T-helper 1 cell treated with Interleukin-12 subunit alpha and Interleukin-12 subunit beta and Interleukin-4 antibody, amounts not matched to agents 30 ng/mL and 1 ng/mL, for 36 hours (primary cell): ENCODE results near the gene BMI1. TPM values are rescaled to one million over a fixed set of nuclear protein-coding genes. Genes with fewer than 3 reads are reported as not detected.

Experiments used
- intact Hi-C: fragments of 100-400 bp; cut with micrococcal nuclease; formaldehyde crosslinking; loops from one replicate; pipeline ENCODE4 v1.15.1; 2024
- total RNA-seq: library from RNA; stranded (reverse); gene quantifications from 2 replicates; pipeline ENCODE4 v1.2.3, GENCODE V29; 2022

BMI1 gene
- total RNA-seq, 1 donor from 2014 or later: 49.7 TPM

DNA sequence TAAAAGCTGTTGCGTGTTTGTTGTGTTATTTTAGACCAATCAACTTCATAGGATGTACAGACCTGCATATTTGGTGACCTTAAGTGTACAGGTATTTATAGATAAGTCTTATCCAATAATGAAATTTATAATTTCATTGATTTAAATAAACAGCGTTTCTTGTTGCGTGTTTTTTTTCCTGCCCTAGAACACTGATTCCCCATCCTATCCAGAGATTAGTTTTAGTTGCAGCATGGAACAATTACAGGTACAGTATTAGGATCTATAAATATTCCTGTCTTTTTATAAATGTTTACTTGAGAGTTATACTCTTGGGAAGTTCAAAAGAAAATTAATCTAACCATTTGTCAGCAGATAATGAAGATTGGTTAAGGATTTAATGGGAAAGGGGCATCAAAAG is 2.1 kb upstream of the BMI1 start:
- intact Hi-C loops: loop anchor here (5.0 kb wide), 4 partner anchors 294 to 1124 kb away; partner anchors contain the start of gene PIP4K2A

DNA sequence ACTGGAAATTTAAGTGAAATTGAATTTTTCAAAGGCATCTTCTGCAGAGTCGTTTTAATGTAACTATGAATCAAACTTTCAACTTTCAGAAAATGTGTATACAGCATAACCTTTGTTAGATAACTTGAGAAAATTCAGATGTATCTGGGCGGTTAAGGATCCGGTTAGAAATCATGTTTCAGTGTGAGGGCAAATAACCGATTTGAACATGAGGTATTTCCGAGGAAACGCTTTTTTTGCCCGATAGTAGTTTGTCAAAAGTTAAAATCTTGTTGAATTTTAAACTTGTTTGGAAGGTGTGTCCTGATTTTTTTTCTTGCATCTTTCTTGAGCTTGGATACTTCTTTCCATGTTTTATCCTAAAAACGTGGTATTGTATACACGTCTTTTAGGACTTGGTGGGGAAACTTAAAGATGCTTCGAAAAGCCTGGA is 1.3 kb upstream of the BMI1 start:
- intact Hi-C loops: loop anchor here (5.0 kb wide), 4 partner anchors 293 to 1123 kb away; partner anchors contain the start of gene PIP4K2A

DNA sequence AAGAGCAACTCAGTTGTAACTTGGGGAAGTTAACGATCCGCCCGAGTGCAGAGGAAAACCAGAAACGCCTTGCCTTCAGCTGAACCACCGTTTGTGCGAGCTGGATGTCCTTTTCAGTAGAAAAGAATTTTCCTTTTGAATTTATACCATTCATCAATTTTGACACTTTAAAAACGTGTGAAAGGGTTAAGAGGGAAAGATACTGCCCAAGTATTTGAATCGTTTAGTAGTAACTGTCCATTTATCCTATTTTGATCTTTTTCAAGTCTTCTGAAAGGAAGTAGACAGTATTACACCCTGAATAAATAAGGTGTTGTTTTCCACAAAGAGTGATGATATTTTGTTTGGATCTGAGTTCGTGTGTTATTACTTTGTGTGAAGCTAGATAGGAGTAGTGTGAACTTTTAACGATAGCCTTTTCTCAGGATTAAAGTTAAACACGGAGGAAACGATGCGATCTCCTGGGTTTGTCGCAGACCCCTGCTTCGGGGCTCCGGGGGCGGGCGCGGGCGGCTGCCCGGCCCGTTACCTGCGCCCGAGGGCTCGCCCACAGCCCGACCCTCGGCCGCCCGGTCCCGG is 830 bp upstream of the BMI1 start:
- intact Hi-C loops: loop anchor here (1.0 to 5.0 kb wide), 7 partner anchors 20 to 1122 kb away; partner anchors contain the start of gene PIP4K2A

DNA sequence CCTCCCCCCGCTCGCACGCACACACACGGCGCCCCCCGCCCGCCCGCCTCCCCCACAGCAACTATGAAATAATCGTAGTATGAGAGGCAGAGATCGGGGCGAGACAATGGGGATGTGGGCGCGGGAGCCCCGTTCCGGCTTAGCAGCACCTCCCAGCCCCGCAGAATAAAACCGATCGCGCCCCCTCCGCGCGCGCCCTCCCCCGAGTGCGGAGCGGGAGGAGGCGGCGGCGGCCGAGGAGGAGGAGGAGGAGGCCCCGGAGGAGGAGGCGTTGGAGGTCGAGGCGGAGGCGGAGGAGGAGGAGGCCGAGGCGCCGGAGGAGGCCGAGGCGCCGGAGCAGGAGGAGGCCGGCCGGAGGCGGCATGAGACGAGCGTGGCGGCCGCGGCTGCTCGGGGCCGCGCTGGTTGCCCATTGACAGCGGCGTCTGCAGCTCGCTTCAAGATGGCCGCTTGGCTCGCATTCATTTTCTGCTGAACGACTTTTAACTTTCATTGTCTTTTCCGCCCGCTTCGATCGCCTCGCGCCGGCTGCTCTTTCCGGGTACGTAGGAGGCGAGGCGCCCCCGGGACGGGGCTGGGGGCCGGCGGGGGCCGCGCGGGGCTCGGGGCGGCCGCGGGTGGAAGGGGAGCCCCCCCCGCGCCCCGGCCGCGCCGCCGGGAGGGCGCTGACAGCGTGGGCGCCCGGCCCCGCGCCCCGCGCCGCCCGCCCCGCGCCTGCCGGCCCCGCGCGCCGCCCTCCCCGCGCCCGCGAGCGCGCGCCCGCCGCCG is 441 bp downstream of the BMI1 start:
- intact Hi-C loops: no loop called here

DNA sequence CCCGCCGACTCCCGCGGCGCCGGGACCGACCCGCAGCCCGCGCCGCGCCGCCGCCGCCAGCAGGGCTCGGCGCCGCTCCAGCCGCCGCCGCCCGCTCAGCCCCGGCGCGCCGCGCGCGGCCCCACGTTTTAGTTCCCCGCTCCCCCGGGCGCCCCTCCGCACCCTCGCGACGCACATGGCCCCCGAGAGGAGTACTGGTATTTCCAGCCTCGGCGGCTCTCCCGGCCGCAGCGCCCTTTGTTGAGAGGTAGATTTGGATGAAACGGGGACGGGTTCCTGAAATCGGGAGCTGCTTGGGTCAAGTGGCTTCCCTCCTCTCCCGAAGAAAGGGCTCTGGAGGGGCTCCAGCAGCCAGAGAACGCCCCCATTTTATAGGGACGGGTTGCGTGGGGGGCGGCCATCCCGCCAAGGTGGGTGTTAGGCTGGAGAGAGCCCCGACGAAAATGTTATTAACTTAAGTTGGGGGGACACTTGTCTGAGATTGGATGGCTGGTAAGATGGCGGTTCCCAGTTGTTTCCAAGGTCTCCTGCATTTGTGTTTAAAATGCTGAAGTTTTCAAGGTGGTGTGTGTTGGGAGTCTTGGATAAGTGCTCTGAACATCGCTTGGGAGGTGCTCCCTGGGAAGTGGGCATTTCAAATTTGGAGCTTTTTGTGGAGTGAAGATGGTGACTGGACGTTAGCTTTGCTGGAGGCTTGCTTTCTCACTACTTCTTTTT is 1.2 kb downstream of the BMI1 start:
- intact Hi-C loops: no loop called here

DNA sequence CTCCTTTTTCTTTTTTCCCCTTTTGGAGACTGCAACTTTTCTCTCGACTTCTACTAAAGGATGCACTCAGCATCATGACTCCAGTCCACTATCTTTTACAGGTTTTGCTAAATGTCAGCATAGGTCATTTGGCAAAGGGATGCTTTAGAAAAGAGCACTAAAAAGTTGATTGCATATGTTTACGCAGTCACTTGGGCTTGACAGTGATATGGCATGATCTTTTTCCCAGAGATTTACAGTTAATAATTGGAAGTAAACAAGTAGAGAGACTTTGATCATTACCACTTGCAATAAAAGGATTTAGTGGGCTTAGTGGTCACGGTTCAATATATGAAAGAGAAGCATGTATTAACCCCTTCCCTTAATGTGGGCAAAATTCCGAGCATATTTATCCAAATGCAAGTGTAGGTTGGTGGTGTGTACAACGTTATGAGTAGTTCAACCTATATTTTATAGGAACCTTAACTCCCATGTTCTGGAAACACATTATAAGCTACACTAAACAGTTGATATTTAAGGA is 1.8 kb downstream of the BMI1 start:
- intact Hi-C loops: no loop called here

DNA sequence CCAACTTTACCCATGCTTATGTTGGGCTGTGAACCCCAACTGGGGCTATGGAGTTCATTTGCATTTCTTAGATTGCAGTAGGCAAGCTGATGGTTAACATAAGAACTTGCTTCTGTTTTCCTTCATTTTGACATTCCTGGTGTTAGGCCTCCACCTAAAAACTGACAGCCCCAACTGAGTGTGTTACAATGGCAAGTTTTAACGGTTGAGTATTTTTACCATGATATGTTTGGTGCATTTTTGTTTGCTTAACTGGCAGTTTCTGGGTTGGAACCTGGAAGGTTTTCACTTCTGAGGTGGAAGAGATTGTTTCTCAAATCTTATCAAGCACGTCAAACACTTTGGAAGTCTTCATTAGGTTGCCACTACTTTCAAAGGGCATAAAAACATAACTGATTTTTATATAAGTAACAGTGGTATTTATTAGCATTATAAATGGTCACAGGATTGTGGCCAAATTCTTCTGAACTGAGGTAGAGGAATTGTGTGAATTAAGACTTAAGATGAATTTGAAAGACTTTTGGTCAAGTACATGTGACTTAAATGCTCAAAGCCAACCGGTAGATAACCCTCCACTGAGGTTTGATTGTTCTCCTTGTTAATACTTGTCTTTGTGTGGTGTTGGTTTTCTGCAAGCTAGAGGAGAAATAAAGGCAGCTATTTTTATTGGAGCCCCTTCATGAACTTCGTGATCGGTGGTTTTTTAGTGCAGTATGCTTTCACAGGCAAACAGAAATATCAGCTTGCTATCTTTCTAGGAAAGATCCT is 2.8 kb downstream of the BMI1 start:
- intact Hi-C loops: loop anchor here (2.0 kb wide), 1 partner anchor 321 kb away; the partner anchor contains the start of gene DNAJC1

DNA sequence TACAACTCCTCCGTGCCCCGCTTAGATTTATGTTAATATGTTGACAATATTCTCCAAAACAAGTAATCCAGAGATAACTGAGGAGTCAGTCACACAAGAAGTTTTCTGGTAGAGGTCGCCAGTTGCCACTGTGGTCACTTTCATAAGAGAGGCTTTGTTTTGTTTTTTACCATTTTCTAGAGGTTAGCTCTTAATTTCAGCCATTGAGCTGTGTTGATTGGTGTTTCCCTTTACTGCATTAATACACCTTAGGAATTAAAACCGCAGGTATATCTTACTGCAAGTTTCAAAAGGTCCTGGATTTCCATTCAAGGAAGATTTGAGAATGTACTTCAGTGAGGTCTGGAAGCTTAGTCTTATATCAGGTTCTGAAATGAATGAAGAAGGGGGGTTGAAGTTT is 3.5 kb downstream of the BMI1 start:
- intact Hi-C loops: loop anchor here (2.0 kb wide), 1 partner anchor 322 kb away; the partner anchor contains the start of gene DNAJC1

DNA sequence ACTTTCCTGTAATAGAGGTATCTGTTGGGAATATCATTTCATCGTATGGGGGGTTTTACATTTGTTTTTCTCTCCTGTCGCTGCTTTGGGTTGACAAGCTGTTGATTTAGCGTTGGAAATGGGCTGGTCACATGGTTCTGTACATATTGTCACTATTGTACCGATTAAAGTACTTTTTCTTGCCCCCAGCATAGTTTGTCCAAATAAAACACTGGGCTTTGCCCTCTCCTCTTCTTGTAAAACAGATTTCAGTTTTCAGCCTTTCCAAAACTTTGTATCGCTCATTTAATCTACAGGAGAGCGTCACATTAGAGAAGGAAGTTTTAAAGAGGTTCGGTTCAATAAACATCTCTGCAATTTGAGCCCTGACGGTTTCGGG is 4.0 kb downstream of the BMI1 start:
- intact Hi-C loops: loop anchor here (1.0 to 2.0 kb wide), 2 partner anchors 8 to 322 kb away; partner anchors contain the start of gene DNAJC1

DNA sequence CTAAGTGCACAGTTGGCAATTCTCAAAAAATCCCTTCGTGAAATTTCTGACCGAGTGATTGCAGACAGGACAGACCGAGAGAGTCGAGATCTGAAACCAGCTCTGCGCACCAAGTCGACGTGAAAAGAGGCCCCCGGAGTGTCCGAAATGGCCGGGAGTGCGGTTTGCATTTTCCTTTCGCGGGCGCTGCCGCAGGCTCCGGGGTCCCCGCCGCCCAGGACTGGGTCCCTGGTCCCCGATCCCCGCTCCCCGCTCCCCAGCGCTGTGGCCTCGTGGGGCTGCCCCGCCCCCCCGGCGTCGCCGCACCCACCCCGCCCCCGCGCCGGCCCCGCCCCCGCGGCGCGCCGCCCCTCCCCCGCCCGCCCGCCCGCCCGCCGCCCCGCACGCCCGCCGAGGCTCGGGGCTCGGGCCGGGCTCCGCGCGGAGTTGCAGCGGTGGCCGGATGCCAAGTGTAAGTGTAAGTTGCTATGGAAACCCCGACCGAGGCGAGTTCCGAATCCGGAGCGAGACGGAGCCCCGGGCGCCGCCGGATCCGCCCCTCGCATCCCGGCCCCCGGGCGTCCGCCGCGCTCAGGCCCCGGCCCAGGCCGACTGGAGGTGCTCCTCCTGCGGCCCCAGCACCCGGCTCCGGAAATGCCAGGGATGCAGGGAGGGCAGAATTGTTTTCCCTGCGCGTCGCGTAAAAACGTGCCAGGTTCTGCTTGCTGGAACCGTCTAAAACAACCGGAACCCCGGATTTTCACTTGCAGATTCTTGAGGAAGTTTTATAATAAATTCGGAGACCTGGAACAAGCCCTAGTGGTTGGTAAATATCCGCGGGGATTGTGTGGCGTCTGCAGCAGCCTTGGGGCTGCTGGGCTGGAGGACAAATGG is 4.6 kb downstream of the BMI1 start:
- intact Hi-C loops: loop anchor here (1.0 to 2.0 kb wide), 2 partner anchors 8 to 323 kb away; partner anchors contain the start of gene DNAJC1

DNA sequence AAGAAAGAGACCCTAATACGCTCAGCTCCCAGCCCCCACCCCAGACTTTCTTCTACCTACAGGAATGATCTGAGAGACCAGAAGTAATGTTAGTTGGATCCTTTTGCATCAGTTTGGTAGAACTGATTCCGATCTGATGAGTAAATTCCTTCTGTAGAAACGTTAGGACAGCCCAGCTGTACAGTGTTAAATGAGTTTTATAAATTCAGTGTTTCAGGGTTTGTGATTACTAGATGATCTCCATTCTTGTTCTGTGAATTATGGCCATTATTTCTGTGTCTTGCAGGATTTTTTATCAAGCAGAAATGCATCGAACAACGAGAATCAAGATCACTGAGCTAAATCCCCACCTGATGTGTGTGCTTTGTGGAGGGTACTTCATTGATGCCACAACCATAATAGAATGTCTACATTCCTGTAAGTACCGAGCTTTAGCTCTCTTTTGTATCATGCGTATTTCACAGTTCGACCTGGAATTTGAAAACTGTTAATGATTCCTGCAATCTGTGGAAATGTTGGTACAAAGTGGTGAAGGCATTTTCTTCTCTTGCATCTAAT is 5.3 kb downstream of the BMI1 start:
- intact Hi-C loops: no loop called here

DNA sequence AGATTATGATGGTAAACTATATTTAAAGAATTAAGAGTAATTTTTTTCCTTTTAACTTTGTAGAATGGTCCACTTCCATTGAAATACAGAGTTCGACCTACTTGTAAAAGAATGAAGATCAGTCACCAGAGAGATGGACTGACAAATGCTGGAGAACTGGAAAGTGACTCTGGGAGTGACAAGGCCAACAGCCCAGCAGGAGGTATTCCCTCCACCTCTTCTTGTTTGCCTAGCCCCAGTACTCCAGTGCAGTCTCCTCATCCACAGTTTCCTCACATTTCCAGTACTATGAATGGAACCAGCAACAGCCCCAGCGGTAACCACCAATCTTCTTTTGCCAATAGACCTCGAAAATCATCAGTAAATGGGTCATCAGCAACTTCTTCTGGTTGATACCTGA is 8.3 kb downstream of the BMI1 start:
- intact Hi-C loops: no loop called here

DNA sequence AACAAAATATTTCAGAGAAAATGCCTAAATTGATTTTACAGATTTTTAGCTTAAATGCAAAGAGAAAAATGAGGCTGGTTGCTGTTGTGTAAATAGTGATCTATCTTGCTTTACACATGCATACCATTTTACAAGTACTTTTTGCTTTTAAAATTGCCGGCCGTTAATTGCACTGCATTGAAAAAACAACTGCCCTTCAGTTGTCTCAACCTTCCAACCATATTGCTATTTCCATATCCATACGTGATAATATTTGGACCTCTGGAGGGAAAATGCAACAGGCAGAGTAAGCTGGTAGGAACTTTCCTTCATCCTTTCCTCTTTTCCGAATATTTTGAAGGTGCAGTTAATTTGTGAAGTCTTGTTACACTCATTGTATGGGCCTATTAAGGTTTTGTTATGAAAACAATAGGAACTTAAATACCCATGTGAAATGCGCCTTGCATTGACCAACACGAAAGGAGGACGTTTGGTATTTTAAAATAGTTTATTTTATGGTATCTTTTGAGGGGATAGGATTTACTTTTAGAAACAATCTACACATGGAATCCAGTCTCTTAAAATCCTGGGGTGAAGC is 11.3 kb downstream of the BMI1 start:
- intact Hi-C loops: loop anchor here (2.0 kb wide), 1 partner anchor 837 kb away; no protein-coding TSS in a partner anchor

DNA sequence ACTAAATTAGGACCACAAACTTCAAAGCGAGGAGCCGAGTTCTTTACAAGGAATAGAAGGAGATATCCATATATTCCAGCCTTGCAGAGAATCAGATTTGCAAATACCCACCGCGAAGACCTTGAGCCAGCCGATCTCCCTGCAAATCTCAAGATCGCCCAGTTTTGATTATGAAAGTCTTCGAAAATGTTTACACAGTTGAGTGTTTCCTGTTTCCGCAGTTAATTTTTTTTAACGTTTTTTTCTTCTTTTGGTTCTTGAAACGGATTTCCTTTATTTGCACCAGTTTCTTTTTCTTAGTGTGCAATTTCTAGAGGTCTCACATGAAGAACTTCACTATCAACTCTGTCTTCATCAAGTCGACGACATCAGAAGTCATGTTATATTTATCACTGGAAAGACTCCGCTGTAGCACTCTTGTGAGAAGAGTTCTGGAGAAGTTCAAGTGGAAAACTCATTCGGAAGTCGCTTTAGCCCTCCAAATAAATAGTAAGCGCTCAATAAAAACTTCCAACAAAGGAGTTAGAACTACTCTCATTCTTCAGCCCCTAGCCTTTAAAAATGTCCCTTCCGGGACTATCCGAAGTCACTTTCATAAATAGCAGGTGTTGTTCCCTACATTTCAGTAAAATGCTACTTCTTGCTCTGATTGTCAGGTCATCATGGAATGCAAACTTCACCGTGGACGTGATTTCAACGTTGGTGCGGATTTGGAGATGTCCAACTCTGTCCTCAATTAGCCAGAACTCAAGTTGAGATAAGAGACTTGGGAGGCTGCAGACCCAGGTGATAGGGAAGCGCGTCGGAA is 12.5 kb downstream of the BMI1 start:
- intact Hi-C loops: loop anchor here (1.0 to 2.0 kb wide), 4 partner anchors 8 to 839 kb away; partner anchors contain the start of gene COMMD3

DNA sequence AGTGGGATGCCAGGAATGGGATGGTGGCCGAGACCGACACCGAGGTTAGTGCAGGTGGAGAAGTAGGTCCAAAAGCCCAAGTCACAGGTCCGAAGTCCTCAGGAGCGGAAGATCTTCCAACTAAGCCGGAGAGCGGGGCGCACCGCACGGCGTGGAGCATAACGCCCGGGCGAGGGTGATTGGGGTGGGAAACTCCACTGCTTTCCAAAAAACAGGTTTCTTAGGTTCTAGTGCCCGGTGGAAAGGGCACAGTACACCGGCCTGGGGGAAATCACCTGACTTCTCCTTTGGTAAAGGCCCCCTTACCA is 13.0 kb downstream of the BMI1 start:
- intact Hi-C loops: loop anchor here (1.0 to 2.0 kb wide), 4 partner anchors 7 to 839 kb away; partner anchors contain the start of gene COMMD3

DNA sequence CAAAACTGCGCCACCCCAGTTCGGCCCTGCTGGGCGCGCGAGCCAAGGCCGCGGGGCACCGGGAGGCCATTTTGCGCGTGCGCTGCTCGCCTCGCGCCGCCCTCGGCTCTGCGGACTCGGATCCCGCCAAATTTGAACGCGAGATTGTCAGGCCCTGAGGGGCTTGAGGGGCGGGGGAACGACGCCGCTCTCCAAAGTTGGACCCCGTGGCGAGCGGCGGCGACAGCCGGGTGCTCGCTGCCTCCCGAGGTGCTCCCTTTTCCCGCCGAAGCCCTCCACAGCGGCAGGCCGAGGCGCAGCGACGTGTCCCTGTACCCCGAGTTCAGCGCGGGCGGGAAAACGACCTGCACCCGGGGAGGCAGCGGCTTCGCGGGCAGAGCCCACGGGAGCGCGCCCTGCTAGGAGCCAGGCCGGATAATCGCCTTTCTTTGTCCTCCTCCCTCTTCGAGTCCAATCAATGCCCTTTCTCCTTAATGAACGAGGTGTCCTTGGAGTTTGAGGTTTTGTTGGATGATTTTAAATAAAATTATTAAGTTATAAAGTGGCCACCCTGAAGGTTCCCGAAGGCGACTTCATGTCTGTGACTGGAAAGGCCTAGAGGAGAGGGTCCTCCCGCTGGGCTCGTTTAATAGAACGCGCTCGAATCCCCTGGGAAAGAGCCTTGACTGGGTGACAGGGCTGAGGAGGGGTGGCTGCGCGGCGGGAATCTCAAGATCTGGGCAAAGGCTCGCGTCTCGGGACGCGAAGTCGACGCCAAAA is 13.7 kb downstream of the BMI1 start:
- intact Hi-C loops: no loop called here

DNA sequence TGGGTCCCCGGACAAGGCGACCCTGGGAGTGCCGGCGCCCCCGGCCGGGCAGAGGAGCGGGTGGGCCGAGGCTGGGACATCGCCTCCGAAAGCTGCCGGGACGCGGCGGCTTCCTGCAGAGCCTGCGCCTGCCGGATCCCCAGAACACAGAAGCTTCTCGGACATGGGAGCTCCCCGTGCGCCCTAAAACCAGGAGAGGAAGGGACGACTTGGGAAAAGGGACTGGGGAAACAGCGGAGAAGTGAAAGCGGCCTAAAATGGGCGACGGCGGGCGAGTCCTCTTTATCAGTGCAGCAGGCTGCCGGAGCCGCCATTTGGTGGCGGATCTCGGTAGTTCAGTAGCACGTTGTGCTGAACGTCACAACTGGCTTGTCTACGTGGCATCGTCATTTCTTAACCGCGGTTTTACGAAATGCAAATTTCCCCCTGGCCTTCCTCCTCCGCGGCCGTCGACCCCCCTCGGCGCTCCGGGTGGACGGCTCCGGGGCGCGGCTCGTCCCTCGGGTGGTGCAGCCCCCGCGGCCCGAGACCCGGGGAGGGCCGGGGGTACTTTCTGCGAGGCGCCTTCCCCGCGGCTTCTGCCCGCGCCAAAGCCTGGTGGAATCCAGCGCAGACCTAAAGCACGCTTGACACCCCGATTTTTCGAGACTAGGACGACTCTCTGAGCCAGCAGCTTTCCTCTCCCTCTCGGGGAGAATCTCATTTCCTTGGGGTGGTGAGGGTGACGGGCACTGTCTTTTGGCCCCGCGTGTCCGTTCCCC is 14.5 kb downstream of the BMI1 start:
- intact Hi-C loops: no loop called here
